EL (cell line): Measurements from ENCODE around the gene ST3GAL4.
"Not testable (repeated sequence)": the region's sequence is repeated elsewhere in the genome, so short reads cannot be mapped to it uniquely, and the experiment has no call there.

Source experiments
- DNase-seq: peaks from one replicate; pipeline ENCODE4 v3.0.0-alpha.2; 2016

The ST3GAL4 gene

GRCh38 chr11:126355324-126355925, at the start of gene ST3GAL4:
TSS of gene ST3GAL4 (plus strand) at chr11:126355686. CDS start at chr11:126406156, 50,470 bp downstream.
- DNase-seq, result peak; percentile 79

GRCh38 chr11:126305699-126306098, 49.8 kb upstream of the ST3GAL4 start:
- DNase-seq, result no peak

GRCh38 chr11:126307706-126308105, 47.8 kb upstream of the ST3GAL4 start:
- DNase-seq, result peak; percentile 56

GRCh38 chr11:126308271-126308671, 47.2 kb upstream of the ST3GAL4 start:
- DNase-seq, result no peak

- DNase-seq, result not testable (repeated sequence)
These were observed 46.7 kb upstream of the ST3GAL4 start for GRCh38 chr11:126308771-126309170.

GRCh38 chr11:126310200-126310991, 45.1 kb upstream of the ST3GAL4 start:
- DNase-seq, result peak; percentile 76

- no peak for DNase-seq
These were observed 44.5 kb upstream of the ST3GAL4 start for GRCh38 chr11:126310992-126311310.

GRCh38 chr11:126311401-126312291, 43.8 kb upstream of the ST3GAL4 start:
- no peak for DNase-seq

GRCh38 chr11:126312961-126313360, 42.5 kb upstream of the ST3GAL4 start:
- no peak for DNase-seq

GRCh38 chr11:126313826-126314225, 41.7 kb upstream of the ST3GAL4 start:
- DNase-seq, result no peak

- DNase-seq, result no peak
These were observed 38.1 kb upstream of the ST3GAL4 start for GRCh38 chr11:126317432-126317755.

GRCh38 chr11:126317756-126318573, 37.5 kb upstream of the ST3GAL4 start:
- DNase-seq, result peak; percentile 78

GRCh38 chr11:126318574-126319373, 36.7 kb upstream of the ST3GAL4 start:
- peak; percentile 87 for DNase-seq

- no peak for DNase-seq
These were observed 36.1 kb upstream of the ST3GAL4 start for GRCh38 chr11:126319374-126319740.

GRCh38 chr11:126322996-126323395, 32.5 kb upstream of the ST3GAL4 start:
- DNase-seq, result no peak

- no peak for DNase-seq
These were observed 28.0 kb upstream of the ST3GAL4 start for GRCh38 chr11:126327281-126328000.

- DNase-seq, result no peak
These were observed 27.5 kb upstream of the ST3GAL4 start for GRCh38 chr11:126328001-126328390.

GRCh38 chr11:126328444-126328843, 27.0 kb upstream of the ST3GAL4 start:
- no peak for DNase-seq

- no peak for DNase-seq
These were observed 26.4 kb upstream of the ST3GAL4 start for GRCh38 chr11:126328938-126329643.

- DNase-seq, result no peak
These were observed 25.8 kb upstream of the ST3GAL4 start for GRCh38 chr11:126329644-126330211.
